Effector memory CD4-positive, alpha-beta T cell (primary cell): ENCODE results near the gene TMEM231.

Experiments
- DNase-seq, 3 donors: peaks; one replicate each; pipeline ENCODE4 v3.0.0-alpha.2; 2020
- H3K27ac ChIP-seq: 2 replicates; pipeline ENCODE4 v1.7.0; 2013; ENCODE audit warnings: mild to moderate bottlenecking, low read length, moderate library complexity; ENCODE audit not compliant: insufficient read depth, poor library complexity, severe bottlenecking
- H3K27me3 ChIP-seq: replicated peaks from 2 replicates; pipeline ENCODE4 v1.7.0; 2013; ENCODE audit warnings: mild to moderate bottlenecking, low read length; ENCODE audit not compliant: insufficient read depth, control insufficient read depth, poor library complexity, severe bottlenecking
- H3K36me3 ChIP-seq: 2 replicates; pipeline ENCODE4 v1.7.0; 2013; ENCODE audit warnings: mild to moderate bottlenecking, low read length, moderate library complexity; ENCODE audit not compliant: control insufficient read depth, insufficient read depth
- H3K4me1 ChIP-seq: 2 replicates; pipeline ENCODE4 v1.7.0; 2013; ENCODE audit warnings: low read length, mild to moderate bottlenecking; ENCODE audit not compliant: control insufficient read depth, insufficient read depth, poor library complexity, severe bottlenecking
- H3K4me3 ChIP-seq: 2 replicates; pipeline ENCODE4 v1.7.0; 2013; ENCODE audit warnings: low read length, low read depth, mild to moderate bottlenecking; ENCODE audit not compliant: insufficient read depth, poor library complexity, severe bottlenecking
- H3K9me3 ChIP-seq: 2 replicates; pipeline ENCODE4 v1.7.0; 2013; ENCODE audit warnings: mild to moderate bottlenecking, low read length, moderate library complexity; ENCODE audit not compliant: control insufficient read depth

The TMEM231 gene

DNA sequence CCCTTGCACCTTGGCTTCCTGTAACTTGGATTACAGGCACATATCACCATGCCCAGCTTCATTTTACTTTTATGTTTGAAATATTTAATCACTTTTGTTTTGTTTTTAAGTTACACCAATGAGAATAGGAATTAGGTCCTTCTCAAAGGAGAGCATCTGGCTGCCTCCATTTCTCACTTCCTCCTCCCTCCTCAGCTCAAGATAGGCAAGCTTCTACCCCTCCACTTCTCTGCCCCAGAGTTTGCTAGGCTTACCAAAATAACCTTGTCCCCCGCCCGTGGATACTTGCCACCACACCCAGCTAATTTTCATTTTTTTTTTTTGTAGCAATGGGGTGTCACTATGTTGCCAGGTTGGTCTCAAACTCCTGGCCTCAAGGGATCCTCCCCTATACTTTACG lies 28.1 kb upstream of the TMEM231 start:
- Histone ChIP-seq H3K9me3 (no peaks in the 10 kb centered on the region), H3K4me1 (no peaks in the 10 kb centered on the region), H3K27ac (no peak overlapping the region), H3K36me3 (peaks cover 7% of the 10 kb centered on the region), H3K27me3 (no peaks in the 10 kb centered on the region), H3K4me3 (no peak overlapping the region)
- no peak for DNase-seq

DNA sequence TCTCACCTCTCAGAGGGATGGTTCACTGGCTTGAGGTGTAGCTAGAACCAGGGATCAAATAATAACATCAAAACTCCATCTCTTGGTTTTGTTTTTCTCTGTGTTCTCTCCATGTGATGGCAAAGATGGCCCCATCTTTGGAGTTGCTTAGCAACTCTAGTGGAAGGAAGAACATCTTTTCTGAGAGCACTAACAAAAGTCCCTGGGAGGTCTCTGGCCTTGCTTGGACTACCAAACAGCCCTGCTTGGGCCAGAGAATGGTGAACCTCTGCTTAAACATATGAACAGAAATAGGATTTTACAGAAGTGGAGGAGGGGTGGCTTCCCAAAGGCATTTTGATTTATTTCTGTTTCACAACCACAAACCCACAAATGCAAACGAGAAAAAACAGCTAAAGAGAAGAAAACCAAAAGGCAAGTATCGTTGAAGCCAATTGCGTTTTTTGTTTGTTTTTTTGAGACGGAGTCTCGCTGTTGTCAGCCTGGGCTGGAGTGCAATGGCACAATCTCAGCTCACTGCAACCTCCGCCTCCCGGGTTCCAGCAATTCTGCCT lies 23.3 kb upstream of the TMEM231 start:
- no peak overlapping the region for H3K4me3 ChIP-seq
- H3K4me1 ChIP-seq, result peaks cover 3% of the 10 kb centered on the region
- no peaks in the 10 kb centered on the region for H3K9me3 ChIP-seq
- no peaks in the 10 kb centered on the region for H3K27me3 ChIP-seq
- H3K36me3 ChIP-seq, result peaks cover 41% of the 10 kb centered on the region
- no peak for DNase-seq
- H3K27ac ChIP-seq, result no peak overlapping the region

DNA sequence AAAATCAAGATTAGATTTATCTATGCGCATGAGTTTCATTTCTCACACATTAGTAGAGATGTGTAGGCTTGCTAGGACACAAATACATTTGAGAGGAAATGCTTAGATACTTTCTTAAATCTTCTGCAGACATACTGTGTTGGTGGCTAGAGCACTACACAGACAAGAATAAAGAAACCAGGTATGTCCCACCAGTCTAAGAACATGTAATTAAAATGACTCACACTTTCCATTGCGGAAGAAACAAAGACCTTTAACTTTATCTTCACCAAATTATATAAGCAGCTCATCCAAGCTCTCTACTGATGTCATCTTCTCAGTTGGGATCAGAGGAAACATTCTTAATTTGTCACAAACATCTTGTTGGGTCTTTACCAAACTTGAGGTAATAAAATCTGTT lies 22.7 kb upstream of the TMEM231 start:
- H3K4me3 ChIP-seq, result no peak overlapping the region
- H3K9me3 ChIP-seq, result no peaks in the 10 kb centered on the region
- H3K36me3 ChIP-seq, result peaks cover 47% of the 10 kb centered on the region
- no peak overlapping the region for H3K27ac ChIP-seq
- no peaks in the 10 kb centered on the region for H3K27me3 ChIP-seq
- no peak for DNase-seq
- H3K4me1 ChIP-seq, result peaks cover 3% of the 10 kb centered on the region

DNA sequence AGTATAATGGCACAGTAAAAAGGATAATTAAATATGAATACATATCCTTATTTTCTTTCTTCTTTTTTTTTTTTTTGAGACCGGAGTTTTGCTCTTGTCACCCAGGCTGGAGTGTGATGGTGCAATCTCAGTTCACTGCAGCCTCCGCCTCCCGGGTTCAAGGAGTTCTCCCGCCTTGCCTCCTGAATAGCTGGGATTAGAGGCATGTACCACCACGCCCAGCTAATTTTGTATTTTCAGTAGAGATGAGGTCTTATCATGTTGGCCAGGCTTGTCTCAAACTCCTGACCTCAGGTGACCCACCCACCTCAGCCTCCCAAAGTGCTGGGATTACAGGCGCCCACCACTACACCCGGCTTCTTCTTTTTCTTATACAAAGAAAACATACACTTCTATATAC lies 22.2 kb upstream of the TMEM231 start:
- DNase-seq, result no peak
- H3K36me3 ChIP-seq, result peaks cover 52% of the 10 kb centered on the region

DNA sequence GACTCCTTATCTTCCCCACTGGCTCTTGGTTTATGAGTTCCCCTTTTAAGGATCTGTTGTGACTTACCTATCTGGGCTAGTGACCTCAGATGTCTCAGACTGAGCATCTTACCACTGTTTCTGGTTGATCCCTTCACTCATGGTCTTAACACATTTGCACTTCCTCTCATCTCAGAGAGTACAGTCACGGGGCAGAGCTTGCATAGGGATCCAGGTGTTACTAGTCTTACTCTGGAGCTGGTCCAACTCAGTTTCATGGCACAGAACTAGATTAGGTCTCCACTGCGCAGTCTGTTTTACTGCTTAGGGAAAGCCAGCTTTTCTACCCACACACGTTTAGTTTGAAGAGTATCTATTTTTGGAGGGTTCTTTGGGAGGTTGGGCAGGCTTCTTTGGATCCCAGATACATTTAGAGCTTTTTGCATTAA lies 20.3 kb upstream of the TMEM231 start:
- Histone ChIP-seq H3K9me3 (no peaks in the 10 kb centered on the region), H3K27ac (no peak overlapping the region), H3K4me1 (peaks cover 3% of the 10 kb centered on the region), H3K36me3 (peaks cover 59% of the 10 kb centered on the region), H3K4me3 (no peak overlapping the region), H3K27me3 (no peaks in the 10 kb centered on the region)
- DNase-seq, result no peak

More for the DNA sequence above, 22.2 kb upstream of the TMEM231 start:
- Histone ChIP-seq H3K4me3 (no peak overlapping the region), H3K27ac (no peak overlapping the region), H3K27me3 (no peaks in the 10 kb centered on the region), H3K9me3 (no peaks in the 10 kb centered on the region), H3K4me1 (peaks cover 3% of the 10 kb centered on the region)

DNA sequence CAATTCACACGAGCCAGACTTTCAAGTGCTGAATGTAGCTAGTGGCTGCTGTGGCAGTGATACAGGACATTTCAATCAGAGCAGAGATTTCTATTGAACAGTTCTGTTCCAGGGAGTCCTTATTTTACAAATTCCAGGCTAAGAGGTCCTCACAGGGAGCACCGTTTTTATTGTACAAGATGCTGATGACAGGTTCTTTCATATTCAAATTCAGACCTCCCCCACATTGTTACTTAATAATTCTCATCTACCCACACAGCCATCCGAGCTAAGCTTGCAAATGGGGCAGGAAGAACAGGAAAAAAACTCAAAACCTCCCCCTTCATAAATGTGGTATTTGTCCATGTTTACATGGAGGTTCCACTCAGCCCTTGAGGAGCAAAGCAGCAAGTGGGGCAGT lies 19.9 kb upstream of the TMEM231 start:
- H3K36me3 ChIP-seq, result peaks cover 63% of the 10 kb centered on the region
- H3K4me3 ChIP-seq, result no peak overlapping the region

DNA sequence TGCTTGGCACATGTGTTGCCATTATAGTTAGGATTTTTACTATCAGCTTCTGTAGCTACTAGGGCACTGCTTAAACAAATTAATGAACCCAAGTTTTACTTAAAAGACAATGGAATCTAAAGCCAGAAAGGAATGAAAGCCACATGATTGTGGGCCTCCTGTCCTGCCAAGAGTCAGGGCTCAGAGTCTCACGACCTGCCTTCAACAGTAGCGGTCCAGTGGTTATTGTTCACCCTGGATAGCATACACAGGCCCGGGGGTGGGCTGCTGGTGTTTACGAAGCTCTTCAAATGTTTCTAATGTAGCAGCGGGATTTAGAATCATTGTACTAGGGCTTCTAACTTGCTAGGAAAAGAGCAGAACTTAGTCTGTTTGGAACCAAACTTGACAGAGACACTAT lies 17.9 kb upstream of the TMEM231 start:
- H3K27ac ChIP-seq, result no peak overlapping the region
- H3K4me1 ChIP-seq, result peaks cover 3% of the 10 kb centered on the region
- H3K9me3 ChIP-seq, result no peaks in the 10 kb centered on the region
- DNase-seq, result no peak
- no peak overlapping the region for H3K4me3 ChIP-seq
- H3K27me3 ChIP-seq, result no peaks in the 10 kb centered on the region
- H3K36me3 ChIP-seq, result peaks cover 65% of the 10 kb centered on the region

More for the DNA sequence above, 19.9 kb upstream of the TMEM231 start:
- no peak for DNase-seq
- H3K27ac ChIP-seq, result no peak overlapping the region
- no peaks in the 10 kb centered on the region for H3K9me3 ChIP-seq
- H3K27me3 ChIP-seq, result no peaks in the 10 kb centered on the region
- peaks cover 3% of the 10 kb centered on the region for H3K4me1 ChIP-seq

DNA sequence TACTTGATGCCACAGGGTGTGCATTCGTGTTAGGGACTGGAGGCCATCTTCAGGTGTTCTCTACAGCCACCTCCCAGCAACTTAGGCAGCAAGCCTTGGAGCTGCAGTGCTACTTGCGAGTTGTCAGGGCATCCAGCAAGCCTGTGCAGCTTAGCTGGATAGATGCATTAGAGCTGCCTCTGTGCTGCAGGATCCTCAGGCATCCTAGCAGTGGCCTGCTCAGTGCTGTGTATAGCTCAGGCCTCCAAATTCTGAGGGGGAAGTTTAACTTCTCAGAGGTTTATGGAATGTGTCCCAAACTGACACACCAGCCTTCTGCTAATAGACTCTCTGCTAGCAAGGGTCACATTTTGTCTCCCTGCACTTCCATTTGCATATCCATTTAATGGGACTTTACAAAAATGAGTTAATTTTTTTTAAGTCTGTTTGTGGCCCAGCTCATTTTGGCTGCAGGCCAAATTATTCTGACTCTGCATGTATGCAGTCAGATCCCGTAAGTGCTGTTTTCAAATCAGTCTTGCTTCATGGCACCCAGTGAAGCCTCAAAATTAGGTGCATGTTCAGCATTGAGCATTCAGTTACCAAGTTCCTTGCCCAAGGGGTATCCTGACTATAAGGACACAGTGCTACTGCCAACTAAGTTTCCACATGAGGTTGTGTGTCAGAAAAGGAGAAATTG lies 17.0 kb upstream of the TMEM231 start:
- Histone ChIP-seq H3K9me3 (no peaks in the 10 kb centered on the region), H3K27me3 (no peaks in the 10 kb centered on the region), H3K4me1 (peaks cover 3% of the 10 kb centered on the region), H3K36me3 (peaks cover 58% of the 10 kb centered on the region), H3K4me3 (no peak overlapping the region), H3K27ac (no peak overlapping the region)
- DNase-seq, result no peak

DNA sequence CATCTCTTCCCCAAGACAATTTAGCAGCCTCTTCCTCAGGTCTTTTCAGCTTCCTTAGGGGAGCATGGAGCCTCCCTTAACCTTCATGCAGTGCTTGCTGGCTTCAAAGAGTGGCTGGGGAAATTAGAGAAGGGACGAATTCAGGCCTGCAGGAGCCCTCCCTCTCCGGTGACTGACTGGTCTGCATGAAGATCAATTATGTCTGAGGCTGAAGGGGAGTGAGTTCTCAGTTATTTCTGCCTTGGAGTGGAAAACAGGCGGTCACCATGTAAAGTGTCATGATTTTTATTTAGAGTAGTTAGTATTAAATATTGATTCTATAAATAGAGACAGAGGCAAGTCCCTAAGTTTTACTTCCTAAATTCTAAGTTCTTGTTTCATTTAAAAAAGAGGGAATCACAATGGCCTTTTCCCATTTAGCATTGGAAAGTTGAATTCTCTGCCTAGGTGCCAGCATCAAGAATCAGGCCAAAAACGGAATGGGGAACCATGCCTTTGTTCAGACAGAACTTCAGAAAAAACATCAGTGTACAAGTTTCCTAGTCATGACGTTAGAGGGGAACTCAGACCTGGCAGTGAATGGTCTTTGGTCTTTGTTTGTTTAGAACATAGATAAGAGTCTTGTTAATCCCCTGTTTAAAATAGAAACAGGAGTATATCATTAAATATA lies 14.5 kb upstream of the TMEM231 start:
- H3K4me3 ChIP-seq, result no peak overlapping the region
- H3K4me1 ChIP-seq, result peaks cover 17% of the 10 kb centered on the region
- no peaks in the 10 kb centered on the region for H3K9me3 ChIP-seq
- no peak overlapping the region for H3K27ac ChIP-seq
- no peak for DNase-seq
- no peaks in the 10 kb centered on the region for H3K27me3 ChIP-seq
- H3K36me3 ChIP-seq, result peaks cover 38% of the 10 kb centered on the region

DNA sequence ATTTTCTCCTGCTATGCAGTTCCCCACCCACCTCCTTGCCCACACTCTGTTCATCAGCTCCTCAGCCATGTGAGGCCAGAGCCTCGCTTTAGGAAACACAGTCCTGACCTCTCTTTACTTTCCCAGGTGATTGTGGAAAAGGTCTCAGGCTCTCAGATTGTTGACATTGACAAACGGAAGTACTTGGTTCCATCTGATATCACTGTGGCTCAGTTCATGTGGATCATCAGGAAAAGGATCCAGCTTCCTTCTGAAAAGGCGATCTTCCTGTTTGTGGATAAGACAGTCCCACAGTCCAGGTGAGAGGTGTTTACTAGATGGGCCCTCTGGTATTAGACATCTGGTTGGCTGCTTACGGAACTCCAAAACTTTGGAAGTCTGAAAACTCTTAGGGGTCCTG lies 11.9 kb upstream of the TMEM231 start:
- peaks cover 17% of the 10 kb centered on the region for H3K4me1 ChIP-seq
- peaks cover 21% of the 10 kb centered on the region for H3K36me3 ChIP-seq

More for the DNA sequence above, 11.9 kb upstream of the TMEM231 start:
- Histone ChIP-seq H3K9me3 (no peaks in the 10 kb centered on the region), H3K4me3 (no peak overlapping the region), H3K27me3 (no peaks in the 10 kb centered on the region), H3K27ac (no peak overlapping the region)
- no peak for DNase-seq
